Activated CD4-positive, alpha-beta T cell treated with anti-CD3 and anti-CD28 coated beads for 4 hours (primary cell): Measurements from ENCODE around the gene MCC.
"Not testable (repeated sequence)": the region's sequence is repeated elsewhere in the genome, so short reads cannot be mapped to it uniquely, and the experiment has no call there.

Experiments used
- DNase-seq, 2 donors: peaks; one replicate each; pipeline ENCODE4 v3.0.0-alpha.2; 2020

MCC gene

GRCh38 chr5:113489299-113489698 is 1.0 kb upstream of the MCC start:
- no peak for DNase-seq

GRCh38 chr5:113488645-113489184 is 462 bp upstream of the MCC start:
- no peak for DNase-seq

GRCh38 chr5:113487416-113487780 is 855 bp downstream of the MCC start:
- DNase-seq: no peak

DNA sequence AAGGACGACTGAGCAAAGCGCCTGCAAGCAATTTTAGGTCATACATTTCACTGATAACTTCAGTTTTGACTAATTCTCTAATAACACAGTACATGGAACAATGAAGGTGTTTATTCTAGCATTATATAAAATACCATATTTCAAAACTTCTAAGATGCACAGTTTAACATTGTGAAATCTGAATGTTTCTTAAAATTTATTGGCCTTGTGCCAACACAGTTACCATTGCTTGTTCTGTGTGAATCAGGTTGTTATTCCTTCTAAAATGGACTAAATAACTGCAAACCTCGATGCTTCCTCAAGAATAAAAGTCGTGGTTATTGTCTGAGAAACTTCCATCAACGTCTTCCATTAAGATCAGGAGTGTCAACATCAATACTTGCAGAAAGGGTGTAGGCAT is 8.0 kb downstream of the MCC start:
- DNase-seq: no peak

DNA sequence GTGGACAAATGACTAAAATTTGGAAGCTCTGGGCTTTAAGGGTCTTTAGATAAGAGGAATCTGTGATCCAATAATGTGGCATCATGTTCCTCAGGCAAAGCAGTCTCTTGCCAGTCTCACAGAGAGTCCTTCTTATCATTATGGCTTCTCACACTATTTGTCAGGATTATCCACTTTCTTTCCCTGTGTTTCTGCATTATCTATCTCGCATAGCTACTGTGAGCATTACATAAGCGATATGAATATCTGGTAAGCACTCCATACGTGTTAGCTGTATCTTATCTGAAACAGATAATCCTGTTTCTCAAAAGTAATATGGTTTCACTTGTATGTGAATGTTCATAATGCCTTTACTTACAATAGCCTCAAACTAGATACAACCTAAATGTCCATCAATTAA is 9.6 kb downstream of the MCC start:
- no peak for DNase-seq

DNA sequence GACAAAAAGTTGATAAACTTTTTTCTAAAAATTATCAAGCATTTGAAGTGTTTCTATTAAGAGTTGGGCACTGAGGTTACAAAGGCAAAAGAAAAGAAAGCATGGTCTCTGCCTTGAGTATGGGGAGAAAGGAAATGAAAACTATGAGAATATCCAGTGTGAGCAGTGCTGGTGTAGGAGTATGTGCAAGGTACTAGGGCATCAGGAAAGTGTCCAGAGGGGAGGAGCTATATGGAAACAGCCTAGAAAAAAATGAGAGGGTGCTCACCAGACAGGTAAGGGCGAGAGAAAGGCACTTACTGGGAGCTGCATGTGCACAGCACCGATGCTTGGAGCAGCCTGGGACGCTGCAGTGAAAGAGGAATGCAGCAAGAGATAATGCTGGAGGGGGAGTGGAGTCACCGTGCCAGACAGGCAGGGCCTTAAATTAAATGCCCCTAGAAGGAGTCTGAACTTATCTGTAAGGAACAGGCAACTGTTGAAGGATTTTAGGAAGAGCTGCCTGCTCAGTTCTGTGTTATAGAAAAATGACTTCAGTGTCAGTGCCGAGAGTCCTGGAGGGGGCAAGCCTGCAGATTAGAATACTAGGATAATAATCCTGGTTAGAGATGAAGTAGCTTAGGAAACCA is 14.0 kb downstream of the MCC start:
- DNase-seq: no peak

DNA sequence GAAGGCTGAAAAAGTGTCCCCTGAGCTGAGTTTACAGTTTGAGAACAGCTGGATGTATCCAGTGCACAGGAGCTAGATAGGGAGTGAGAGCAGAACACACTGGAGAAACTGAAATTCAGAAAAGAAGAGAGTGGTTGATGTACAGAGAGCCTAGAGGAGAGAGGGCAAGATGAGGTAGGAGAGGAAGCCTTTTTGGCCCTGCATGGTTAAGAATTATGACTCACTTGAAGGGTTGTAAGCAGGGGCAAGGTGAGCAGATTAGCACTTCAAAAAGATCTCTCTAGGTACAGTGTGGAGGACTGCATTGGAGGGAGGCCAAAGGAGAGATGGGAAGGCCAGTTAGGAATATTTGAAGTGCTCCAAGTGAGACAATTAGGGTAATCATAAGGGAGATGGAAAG is 25.2 kb downstream of the MCC start:
- DNase-seq: no peak

- not testable (repeated sequence) for DNase-seq
Measured at GRCh38 chr5:113457106-113457505, 31.1 kb downstream of the MCC start.

DNA sequence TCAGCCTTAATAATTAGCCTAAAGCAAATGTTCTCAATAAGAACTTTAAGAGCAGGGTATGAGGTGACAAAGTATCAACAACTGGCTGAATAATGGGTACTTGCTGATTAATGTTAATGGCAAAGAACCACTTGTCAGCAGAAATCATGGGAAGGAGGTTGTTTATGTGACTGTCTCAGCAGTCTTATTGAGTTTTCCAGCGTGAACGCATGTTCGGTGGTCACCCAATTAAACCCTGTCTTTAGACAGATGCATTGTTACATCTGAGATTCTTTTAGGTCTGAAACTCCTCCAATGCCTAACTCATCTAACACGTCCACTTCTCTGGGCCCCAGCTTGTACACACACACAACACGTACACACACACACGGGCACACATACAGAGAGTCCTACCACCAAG is 35.3 kb downstream of the MCC start:
- no peak for DNase-seq

DNA sequence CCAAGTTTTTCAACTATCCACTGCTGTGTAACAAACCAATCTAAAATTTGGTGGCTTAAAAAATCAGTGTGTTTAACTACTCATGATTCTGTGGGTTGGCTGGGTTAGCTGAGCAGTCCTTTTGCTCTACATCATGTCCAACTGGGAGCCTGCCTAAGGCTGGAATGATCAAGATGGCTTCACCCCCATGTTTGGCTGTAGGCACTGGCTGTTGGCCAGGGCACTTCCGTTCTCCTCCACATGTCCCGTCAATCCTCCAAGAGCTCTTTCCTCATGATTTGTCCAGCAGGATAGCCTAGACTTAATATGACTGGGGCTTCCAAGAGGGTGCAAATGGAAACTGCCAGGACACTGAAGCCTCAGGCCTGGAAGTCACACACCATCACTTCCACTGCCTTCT is 36.5 kb downstream of the MCC start:
- no peak for DNase-seq

DNA sequence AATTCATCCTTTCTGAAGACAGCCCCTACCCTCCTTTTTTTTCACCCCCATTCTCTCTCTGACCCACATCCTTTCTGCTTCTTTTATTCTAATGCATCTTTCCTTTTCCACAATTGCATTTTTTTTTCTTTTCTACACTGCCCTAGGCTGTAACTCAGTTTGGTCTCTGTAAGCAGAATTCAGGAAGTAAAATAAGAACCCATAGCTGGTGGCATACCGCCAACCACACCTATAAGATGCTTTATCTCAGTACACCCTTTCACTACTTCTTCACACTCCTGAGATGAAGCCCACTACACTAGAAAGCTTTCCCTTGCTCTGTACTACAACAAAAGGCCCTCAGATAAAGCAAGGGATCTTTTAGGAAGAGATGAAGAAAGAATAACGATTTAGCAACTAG is 37.3 kb downstream of the MCC start:
- DNase-seq: no peak

- DNase-seq: no peak
Measured at GRCh38 chr5:113450462-113450861, 37.8 kb downstream of the MCC start.

GRCh38 chr5:113448252-113448651 is 40.0 kb downstream of the MCC start:
- no peak for DNase-seq

- DNase-seq: no peak
Measured at GRCh38 chr5:113447498-113448050, 40.7 kb downstream of the MCC start.

- DNase-seq: no peak
Measured at GRCh38 chr5:113446358-113446927, 41.8 kb downstream of the MCC start.

DNA sequence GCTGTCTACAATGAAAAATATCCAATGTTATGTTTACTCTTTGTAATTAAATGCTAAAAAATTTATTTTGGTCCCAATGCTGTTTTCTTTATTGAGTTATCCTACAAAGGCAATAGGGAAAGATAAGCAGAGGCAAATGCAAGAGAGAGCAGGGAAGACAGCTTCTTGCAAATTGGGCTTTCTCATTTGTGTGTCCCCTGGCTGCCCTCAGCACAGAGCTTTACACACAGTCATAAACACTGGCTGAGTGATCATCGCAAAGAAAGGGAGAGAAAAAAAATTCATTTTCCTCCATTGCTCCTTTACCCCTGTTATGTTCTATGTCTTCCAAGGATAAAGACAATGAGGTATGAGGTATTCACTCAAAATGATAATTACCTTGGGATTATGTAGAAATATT is 51.1 kb downstream of the MCC start:
- DNase-seq: no peak

DNA sequence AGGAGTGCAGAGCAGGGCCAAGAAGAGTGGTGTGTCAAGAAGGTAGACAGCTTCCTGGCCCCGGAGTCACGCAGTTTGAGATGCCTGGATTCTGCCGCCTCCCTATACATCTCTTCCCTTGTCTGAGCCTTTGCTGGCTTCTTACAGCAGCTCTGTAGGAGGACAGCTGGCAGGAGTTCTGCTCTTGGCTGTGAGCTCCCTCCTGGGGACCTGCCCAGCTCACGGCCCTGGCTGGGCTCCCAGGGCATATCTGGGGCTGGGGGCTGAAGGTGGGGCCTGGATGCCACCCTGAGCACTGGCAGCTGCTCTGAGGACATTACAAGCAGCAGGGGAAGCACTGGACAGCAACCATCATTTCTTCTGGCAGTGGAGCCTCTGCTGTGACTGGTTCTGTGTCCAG is 52.7 kb downstream of the MCC start:
- DNase-seq: no peak

DNA sequence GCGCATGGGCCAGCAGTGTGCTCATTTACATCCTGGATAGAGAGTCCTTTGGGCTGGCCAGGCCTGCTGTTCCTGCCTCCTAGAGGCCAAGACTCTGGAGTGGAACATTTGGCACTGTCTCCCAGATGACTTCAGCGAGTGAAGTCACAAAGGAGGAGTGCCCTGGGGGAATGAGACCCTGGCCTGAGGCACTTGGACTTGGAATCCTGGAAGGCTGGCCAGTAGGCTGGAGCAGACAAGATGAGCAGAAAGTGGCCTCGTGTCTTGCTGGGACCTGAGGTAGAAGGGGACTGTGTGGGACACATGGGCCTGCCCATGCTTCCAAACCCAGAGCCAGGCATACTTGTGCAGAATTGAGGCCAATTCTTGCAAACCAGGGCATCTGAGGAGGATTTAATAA is 53.4 kb downstream of the MCC start, which contains the start of gene TSSK1B:
TSSK1B (minus strand) TSS at position 101 of the 400 bp plus-strand sequence. CDS start 150 bp downstream, outside the sequence.
- no peak for DNase-seq

DNA sequence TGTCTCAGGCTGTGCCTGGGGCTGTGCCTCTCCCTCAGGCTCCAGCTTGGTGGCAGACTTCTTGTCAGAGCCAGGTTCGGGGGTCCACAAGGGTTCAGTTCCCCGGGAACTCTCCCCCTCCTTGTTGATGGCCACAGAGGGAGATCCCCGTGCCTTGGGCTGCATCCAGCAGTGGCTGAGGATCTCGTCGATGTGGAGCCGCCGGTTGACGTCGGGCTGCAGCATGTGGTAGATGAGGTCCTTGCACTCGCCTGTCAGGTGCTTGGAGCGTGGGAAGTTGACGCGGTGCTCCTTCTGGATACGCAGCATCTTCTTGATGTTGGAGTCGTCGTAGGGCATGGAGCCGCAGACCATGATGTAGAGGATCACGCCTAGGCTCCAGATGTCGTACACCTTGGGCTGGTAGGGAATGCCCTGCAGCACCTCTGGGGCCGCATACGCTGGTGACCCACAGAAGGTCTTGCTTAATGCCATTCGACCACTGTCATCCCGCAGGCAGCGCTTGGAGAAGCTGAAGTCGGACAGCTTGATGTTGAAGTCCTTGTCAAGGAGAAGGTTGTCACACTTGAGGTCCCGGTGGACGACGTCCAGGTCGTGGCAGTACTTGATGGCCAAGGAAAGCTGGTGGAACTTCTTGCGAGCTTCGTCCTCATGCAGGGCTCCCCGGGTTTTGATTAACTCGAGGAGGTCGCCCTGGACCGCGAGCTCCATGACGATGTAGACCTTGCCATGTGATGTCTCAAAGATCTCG is 54.2 kb downstream of the MCC start:
- DNase-seq: no peak

DNA sequence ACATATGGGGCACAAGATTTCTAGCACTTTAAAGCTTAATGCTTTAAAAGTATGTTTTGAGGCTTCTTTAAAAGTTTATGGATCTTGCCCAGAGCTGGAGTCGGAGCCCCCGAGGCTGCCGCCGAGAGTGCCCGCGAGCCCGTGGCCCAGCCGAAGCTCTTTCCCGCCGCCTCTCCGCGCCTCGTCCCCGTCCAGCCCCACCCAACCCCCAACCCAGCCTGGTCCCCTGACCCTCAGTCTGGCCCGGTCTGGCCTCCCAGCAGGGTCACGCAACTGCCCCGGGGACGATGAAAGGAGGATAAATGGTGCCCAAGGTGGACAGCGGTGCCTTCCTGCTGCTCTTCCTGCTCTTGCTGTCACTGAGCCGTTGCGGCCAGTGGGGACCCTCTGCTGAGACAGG is 55.2 kb downstream of the MCC start:
- DNase-seq: no peak

GRCh38 chr5:113427871-113428574 is 60.2 kb downstream of the MCC start:
- DNase-seq: no peak

GRCh38 chr5:113425909-113426308 is 62.3 kb downstream of the MCC start:
- no peak for DNase-seq

GRCh38 chr5:113421693-113422092 is 66.6 kb downstream of the MCC start:
- DNase-seq: no peak
